Peyer's patch (tissue), 4 donors: ENCODE results near the gene C2orf81. TPM values are rescaled to one million over a fixed set of nuclear protein-coding genes. Genes with fewer than 3 reads are reported as not detected.
"Not testable (repeated sequence)": the region's sequence is repeated elsewhere in the genome, so short reads cannot be mapped to it uniquely, and the experiment has no call there.

Experiments
- DNase-seq, 3 donors: peaks; one replicate each; pipeline ENCODE4 v3.0.0-alpha.2; 2017 to 2019
- H3K27ac ChIP-seq, 4 donors: fragments of 200-600 bp; sonication (generic); one replicate each; pipeline ENCODE4 v1.5.1; 2016 to 2019
- H3K27me3 ChIP-seq, 2 donors: fragments of 200-600 bp; sonication (generic); one replicate each; pipeline ENCODE4 v1.5.1; 2019
- H3K36me3 ChIP-seq, 3 donors: fragments of 200-600 bp; sonication (generic); one replicate each; pipeline ENCODE4 v1.5.1; 2016 to 2019
- H3K4me1 ChIP-seq, 4 donors: fragments of 200-600 bp; sonication (generic); one replicate each; pipeline ENCODE4 v1.5.1; 2016 to 2019
- H3K4me3 ChIP-seq, 4 donors: fragments of 200-600 bp; sonication (generic); 1 replicate in 3 of 4; 2 replicates in 1 of 4; pipeline ENCODE4 v1.5.1; 2016 to 2019; ENCODE audit warnings: mild to moderate bottlenecking in 1 of 4
- H3K9me3 ChIP-seq, 4 donors: fragments of 200-600 bp; sonication (generic); one replicate each; pipeline ENCODE4 v1.5.1; 2016 to 2019; ENCODE audit warnings: mild to moderate bottlenecking in 1 of 4
- POLR2A ChIP-seq, 2 donors: fragments of 450-650 bp; IDR thresholded peaks; one replicate each; pipeline ENCODE4 v1.5.1; 2017; ENCODE audit warnings: antibody characterized with exemption in 2 of 2, mild to moderate bottlenecking in 2 of 2, moderate library complexity in 2 of 2
- total RNA-seq, 4 donors: library from RNA; depleted of rRNA; stranded (reverse); fragments of >200 nt; gene quantifications; one replicate each; pipeline ENCODE4 v1.1.0, GENCODE V29; 2016
- TF ChIP-seq, protein P1 (sequence below), 6 experiments: fragments of 450-650 bp in 4 of 6; fragments of 200-600 bp in 2 of 6; sonication (generic) in 1 of 6; IDR thresholded peaks; one replicate each; pipeline ENCODE4 v1.5.1; 2017 to 2019; ENCODE audit warnings: antibody characterized with exemption in 6 of 6, mild to moderate bottlenecking in 3 of 6, moderate library complexity in 1 of 6

C2orf81 gene
- total RNA-seq, 4 donors from 2014 or later = 0.94 to 3.3 (median 1.7) TPM

DNA sequence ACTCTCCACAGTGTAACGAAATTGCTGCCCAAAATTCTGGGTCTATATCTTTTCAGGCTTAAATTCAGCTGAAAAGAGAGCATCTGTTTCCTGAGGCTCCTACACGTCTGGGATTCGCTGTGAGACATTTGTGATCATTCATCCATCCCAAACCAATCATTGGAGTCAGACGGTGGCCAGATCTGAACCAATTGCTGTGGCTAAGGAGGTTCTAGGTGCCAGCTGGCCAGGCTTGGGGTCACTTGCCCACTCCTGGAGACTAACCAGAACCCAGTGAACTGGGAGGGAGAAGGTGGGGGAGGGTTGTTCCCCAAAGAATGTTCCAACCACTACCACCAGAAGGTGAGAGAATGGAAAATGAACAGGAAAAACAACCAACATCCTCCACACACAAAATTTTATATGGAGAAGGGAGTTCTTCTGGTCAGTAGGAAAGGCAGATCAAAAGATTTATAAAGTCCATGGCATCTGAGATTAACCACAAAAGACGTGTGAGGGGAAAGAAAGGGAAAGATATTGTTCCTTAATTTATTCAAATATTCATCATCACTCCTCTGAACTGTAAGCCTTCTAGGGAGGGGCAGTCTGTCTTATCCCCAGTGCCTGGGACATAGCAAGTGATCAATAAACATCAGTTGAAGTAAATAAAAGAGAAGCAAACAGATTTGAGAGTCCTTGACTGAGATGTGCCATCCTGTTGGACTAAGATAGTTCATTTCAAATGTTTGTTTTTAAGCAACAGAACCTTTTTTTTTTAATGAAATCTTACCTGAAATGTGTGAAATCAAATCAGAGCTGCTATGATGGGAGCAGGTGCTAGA is 23.3 kb upstream of the C2orf81 start:
- H3K27ac ChIP-seq = no peak overlapping the region
- TF ChIP-seq POLR2A (IDR thresholded peaks at IDR 0.05) = no peak
- TF ChIP-seq, protein P1, sequence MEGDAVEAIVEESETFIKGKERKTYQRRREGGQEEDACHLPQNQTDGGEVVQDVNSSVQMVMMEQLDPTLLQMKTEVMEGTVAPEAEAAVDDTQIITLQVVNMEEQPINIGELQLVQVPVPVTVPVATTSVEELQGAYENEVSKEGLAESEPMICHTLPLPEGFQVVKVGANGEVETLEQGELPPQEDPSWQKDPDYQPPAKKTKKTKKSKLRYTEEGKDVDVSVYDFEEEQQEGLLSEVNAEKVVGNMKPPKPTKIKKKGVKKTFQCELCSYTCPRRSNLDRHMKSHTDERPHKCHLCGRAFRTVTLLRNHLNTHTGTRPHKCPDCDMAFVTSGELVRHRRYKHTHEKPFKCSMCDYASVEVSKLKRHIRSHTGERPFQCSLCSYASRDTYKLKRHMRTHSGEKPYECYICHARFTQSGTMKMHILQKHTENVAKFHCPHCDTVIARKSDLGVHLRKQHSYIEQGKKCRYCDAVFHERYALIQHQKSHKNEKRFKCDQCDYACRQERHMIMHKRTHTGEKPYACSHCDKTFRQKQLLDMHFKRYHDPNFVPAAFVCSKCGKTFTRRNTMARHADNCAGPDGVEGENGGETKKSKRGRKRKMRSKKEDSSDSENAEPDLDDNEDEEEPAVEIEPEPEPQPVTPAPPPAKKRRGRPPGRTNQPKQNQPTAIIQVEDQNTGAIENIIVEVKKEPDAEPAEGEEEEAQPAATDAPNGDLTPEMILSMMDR (IDR thresholded peaks at IDR 0.05) = no peak
- no peaks in the 10 kb centered on the region for H3K27me3 ChIP-seq
- H3K4me1 ChIP-seq = peaks cover 0 to 22% (median 9%) of the 10 kb centered on the region in 4 donors
- no peaks in the 10 kb centered on the region for H3K36me3 ChIP-seq
- no peak for DNase-seq
- H3K4me3 ChIP-seq = no peak overlapping the region
- no peaks in the 10 kb centered on the region for H3K9me3 ChIP-seq

- Histone ChIP-seq H3K4me3 (peak overlapping the region in 3 of 4 donors; percentile 47 to 77 (median 52)), H3K4me1 (peaks cover 0 to 27% (median 14%) of the 10 kb centered on the region in 4 donors), H3K27ac (peak overlapping the region in 3 of 4 donors; percentile 89 to 96 (median 91))
- H3K9me3 ChIP-seq, H3K36me3 ChIP-seq, DNase-seq, H3K27me3 ChIP-seq: not testable (repeated sequence)
Observed at GRCh38 chr2:74442483-74443297, 21.3 kb upstream of the C2orf81 start.

GRCh38 chr2:74441690-74442482 is 20.5 kb upstream of the C2orf81 start, which contains the start of gene RTKN:
RTKN (minus strand) TSS chr2:74441937; CDS start chr2:74441816, 121 bp downstream.
- H3K4me3 ChIP-seq = peak within 1 kb of the TSS; percentile 47 to 77 (median 52)
- TF ChIP-seq, protein P1 (IDR thresholded peaks at IDR 0.05) = peak in 3 of 6 experiments; percentile 24 to 48 (median 40)
- TF ChIP-seq POLR2A (IDR thresholded peaks at IDR 0.05) = peak; percentile 83 to 94
- H3K9me3 ChIP-seq = no peaks in the 10 kb centered on the region
- DNase-seq = peak in 2 of 3 donors; percentile 80 to 89
- H3K4me1 ChIP-seq = peaks cover 0 to 29% (median 14%) of the 10 kb centered on the region in 4 donors
- no peaks in the 10 kb centered on the region for H3K27me3 ChIP-seq
- peak within 1 kb of the TSS; percentile 63 to 96 (median 90) for H3K27ac ChIP-seq
- H3K36me3 ChIP-seq = no peaks in the 10 kb centered on the region

DNA sequence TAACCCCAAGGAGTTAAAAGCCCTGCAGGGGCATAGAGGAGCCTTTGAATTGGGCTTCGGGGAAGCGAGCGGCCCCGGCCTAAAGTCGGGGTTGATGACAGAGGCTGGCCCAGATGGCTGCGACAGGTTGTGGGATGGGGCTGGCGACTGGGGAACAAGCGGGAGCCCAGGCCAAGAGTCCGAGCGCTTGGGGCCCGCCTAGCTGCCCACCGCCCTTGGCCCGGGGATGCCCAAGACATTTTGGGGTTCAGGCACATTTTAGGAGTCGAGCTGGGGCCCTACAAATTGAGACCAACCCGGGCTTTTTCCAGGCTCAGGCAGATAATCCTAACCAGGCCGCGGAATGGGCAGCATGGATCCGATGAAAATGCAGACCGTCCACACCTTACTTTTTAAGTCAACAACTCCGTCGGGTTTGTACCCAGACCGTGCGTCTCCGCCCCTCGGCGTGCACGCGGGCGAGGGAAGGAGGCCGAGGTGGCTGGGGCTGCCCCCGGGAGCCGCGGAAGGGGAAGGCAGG is 19.8 kb upstream of the C2orf81 start:
- no peak for TF ChIP-seq POLR2A (IDR thresholded peaks at IDR 0.05)
- TF ChIP-seq, protein P1 (IDR thresholded peaks at IDR 0.05) = no peak
- H3K9me3 ChIP-seq = no peaks in the 10 kb centered on the region
- no peaks in the 10 kb centered on the region for H3K36me3 ChIP-seq
- DNase-seq = no peak
- H3K4me3 ChIP-seq = peak overlapping the region; percentile 47 to 77 (median 52)
- no peaks in the 10 kb centered on the region for H3K27me3 ChIP-seq
- H3K4me1 ChIP-seq = peaks cover 0 to 33% (median 14%) of the 10 kb centered on the region in 4 donors
- H3K27ac ChIP-seq = peak overlapping the region; percentile 63 to 96 (median 90)

- peak overlapping the region; percentile 63 to 96 (median 90) for H3K27ac ChIP-seq
- no peaks in the 10 kb centered on the region for H3K36me3 ChIP-seq
- no peaks in the 10 kb centered on the region for H3K27me3 ChIP-seq
- no peaks in the 10 kb centered on the region for H3K9me3 ChIP-seq
- peaks cover 0 to 33% (median 14%) of the 10 kb centered on the region in 4 donors for H3K4me1 ChIP-seq
- TF ChIP-seq, protein P1 (IDR thresholded peaks at IDR 0.05) = peak in 4 of 6 experiments; percentile 12 to 66 (median 60)
- no peak for TF ChIP-seq POLR2A (IDR thresholded peaks at IDR 0.05)
- DNase-seq = peak; percentile 57 to 91 (median 90)
- peak overlapping the region; percentile 47 to 77 (median 52) for H3K4me3 ChIP-seq
Observed at GRCh38 chr2:74440378-74441169, 19.2 kb upstream of the C2orf81 start.
